ENCODE data around the gene AFTPH. TPM values are rescaled to one million over a fixed set of nuclear protein-coding genes. Genes with fewer than 3 reads are reported as not detected.

Gene AFTPH
- total RNA-seq, 5 donors from 2014 or later (not counting 1 experiment from before 2014, with no cell fraction given): 33.4 to 42.5 (median 37.9) TPM

DNA sequence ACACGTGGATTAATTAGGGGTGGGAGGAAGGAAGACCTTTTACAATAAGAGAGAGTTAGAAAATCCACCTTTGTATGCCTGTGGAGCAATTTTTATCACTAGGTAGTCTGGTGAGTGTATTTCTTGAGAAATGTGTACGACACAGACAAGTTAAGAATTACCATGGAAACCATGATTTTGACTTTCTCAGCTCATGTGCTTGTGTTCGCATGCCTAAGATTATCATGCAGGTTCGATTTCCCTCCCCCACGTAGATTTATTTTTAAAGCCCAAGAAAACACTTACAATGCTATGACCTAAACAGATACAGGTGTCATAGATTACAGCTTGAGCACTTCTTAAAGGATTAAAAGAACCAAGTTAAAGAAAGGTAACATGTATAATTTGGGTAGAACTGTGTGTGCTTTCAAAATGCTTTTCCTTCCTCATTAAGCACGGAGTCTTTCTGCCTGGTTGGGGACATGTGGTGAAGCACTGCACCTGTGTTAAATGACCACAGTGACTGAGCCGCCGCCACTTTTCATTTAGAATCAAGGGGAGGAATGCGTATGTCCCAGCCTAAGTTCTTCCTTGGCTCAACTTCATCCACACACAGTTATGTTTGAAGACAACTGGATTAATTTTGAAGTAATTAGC is 113.0 kb downstream of the AFTPH start:
- ChIA-PET CTCF (interaction anchor here in 1 of 2 donors (0.9 to 1.4 kb wide), 2 partner anchors 9 to 195 kb away, joined by 3 read pairs; no protein-coding TSS in a partner anchor), POLR2A (interaction anchor here in 1 of 2 donors (0.5 to 0.6 kb wide), 2 partner anchors 15 to 53 kb away, joined by 3 to 4 read pairs; no protein-coding TSS in a partner anchor)
- H3K27ac ChIP-seq (ENCODE audit: low read length): peak overlapping the region; percentile 55
- no peaks in the 10 kb centered on the region for H3K9me3 Mint-ChIP-seq
- peaks cover 16% of the 10 kb centered on the region for H3K36me3 Mint-ChIP-seq
- H3K4me3 ChIP-seq (ENCODE audit: control insufficient read depth in 1 of 2, extremely low read depth in 1 of 2, low read length in 1 of 2): no peak overlapping the region
- H3K4me1 ChIP-seq (ENCODE audit: control insufficient read depth in 1 of 2, extremely low read depth in 1 of 2, insufficient read depth in 2 of 2, low read length in 2 of 2): peaks cover 38 to 40% of the 10 kb centered on the region in 2 experiments
- DNase-seq (peak in 2 of 35 experiments; percentile 4 to 34), ATAC-seq (replicated peaks in 1 of 4) (peak; percentile 30 to 72 (median 31))
- WGBS (ENCODE audit: insufficient coverage): 50% methylated on average over 1 of the region's 9 CpGs
- peaks cover 57 to 65% (median 60%) of the 10 kb centered on the region in 3 donors for H3K4me1 Mint-ChIP-seq
- H3K27me3 ChIP-seq (replicated peaks in 1 of 2; ENCODE audit: control insufficient read depth in 2 of 2, extremely low read depth in 1 of 2, insufficient read depth in 2 of 2, low read length in 1 of 2): no peaks in the 10 kb centered on the region
- peak overlapping the region in 2 of 3 donors; percentile 29 to 50 for H3K4me3 Mint-ChIP-seq
- peaks cover 2 to 34% of the 10 kb centered on the region in 2 donors for H3K36me3 ChIP-seq (ENCODE audit: control insufficient read depth in 2 of 2, extremely low read depth in 1 of 2, insufficient read depth in 1 of 2, low read length in 1 of 2)
- H3K27me3 Mint-ChIP-seq: no peaks in the 10 kb centered on the region
- no peaks in the 10 kb centered on the region for H3K9me3 ChIP-seq
- H3K27ac Mint-ChIP-seq: peak overlapping the region; percentile 82 to 90

DNA sequence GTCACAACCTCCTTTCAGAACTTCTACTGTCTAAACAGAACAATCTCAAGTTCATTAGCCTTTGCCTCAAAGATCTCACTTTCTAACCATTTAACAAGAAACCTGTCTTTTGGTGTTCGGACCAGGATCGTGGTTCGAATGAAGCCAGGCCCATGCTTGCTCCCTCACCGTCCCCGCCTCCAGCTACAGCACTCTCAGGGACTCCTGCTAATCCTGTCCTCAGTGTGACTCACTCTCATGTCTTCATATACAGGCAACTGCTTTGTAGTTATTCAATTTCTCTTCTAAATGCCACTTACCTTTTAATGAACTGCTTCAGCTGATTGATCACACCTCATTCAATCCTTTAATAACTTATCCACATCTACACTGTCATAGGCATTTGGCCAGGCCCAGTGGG is 113.8 kb downstream of the AFTPH start:
- H3K36me3 Mint-ChIP-seq: peaks cover 13% of the 10 kb centered on the region
- POLR2A ChIA-PET: no interaction called here
- H3K9me3 ChIP-seq: no peaks in the 10 kb centered on the region
- WGBS (ENCODE audit: insufficient coverage): 92% methylated on average over 5 of the region's 5 CpGs
- H3K36me3 ChIP-seq (ENCODE audit: control insufficient read depth in 2 of 2, extremely low read depth in 1 of 2, insufficient read depth in 1 of 2, low read length in 1 of 2): peaks cover 2 to 34% of the 10 kb centered on the region in 2 donors
- H3K27ac Mint-ChIP-seq: peak overlapping the region; percentile 71 to 90
- peak overlapping the region; percentile 55 for H3K27ac ChIP-seq (ENCODE audit: low read length)
- no peak overlapping the region for H3K4me3 ChIP-seq (ENCODE audit: control insufficient read depth in 1 of 2, extremely low read depth in 1 of 2, low read length in 1 of 2)
- H3K4me1 ChIP-seq (ENCODE audit: control insufficient read depth in 1 of 2, extremely low read depth in 1 of 2, insufficient read depth in 2 of 2, low read length in 2 of 2): peaks cover 41 to 43% of the 10 kb centered on the region in 2 experiments
- peak overlapping the region in 1 of 3 donors; percentile 50 for H3K4me3 Mint-ChIP-seq
- H3K27me3 ChIP-seq (replicated peaks in 1 of 2; ENCODE audit: control insufficient read depth in 2 of 2, extremely low read depth in 1 of 2, insufficient read depth in 2 of 2, low read length in 1 of 2): no peaks in the 10 kb centered on the region
- no peaks in the 10 kb centered on the region for H3K9me3 Mint-ChIP-seq
- peaks cover 62 to 74% (median 66%) of the 10 kb centered on the region in 3 donors for H3K4me1 Mint-ChIP-seq
- ATAC-seq (replicated peaks in 1 of 4): no peak
- CTCF ChIA-PET: interaction anchor here in 1 of 2 donors (1.4 kb wide), 1 partner anchor 8 kb away, joined by 3 read pairs; no protein-coding TSS in a partner anchor
- DNase-seq: no peak
- no peaks in the 10 kb centered on the region for H3K27me3 Mint-ChIP-seq

DNA sequence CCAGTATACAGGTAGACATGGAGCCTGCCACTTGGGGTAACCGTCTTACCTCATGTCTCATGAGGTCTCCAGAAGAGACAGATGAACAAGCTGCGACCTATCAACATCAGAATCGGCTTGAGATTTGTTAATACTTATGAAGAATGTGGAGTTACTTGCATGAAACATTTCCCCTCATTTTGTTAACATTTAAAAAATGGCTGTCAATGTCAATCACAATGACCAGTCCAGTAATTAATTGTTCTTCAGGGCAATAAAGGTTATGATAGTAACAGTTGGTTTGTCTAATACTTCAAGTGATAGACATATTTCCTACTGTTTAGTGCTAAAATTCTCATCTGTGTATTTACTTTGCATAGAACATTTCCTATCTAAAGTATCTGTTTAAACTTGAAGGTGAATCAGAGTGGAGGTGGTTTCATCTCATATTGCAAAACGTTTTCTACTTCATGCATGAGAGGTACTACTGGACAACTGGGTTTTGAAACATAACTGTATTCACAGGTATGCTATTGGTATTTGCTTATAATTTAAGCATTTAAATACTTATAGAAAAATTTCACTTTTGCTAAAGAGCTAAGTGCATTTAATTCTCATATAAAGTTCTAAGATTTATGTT is 114.5 kb downstream of the AFTPH start:
- peaks cover 69 to 80% (median 72%) of the 10 kb centered on the region in 3 donors for H3K4me1 Mint-ChIP-seq
- H3K4me1 ChIP-seq (ENCODE audit: control insufficient read depth in 1 of 2, extremely low read depth in 1 of 2, insufficient read depth in 2 of 2, low read length in 2 of 2): peaks cover 46 to 50% of the 10 kb centered on the region in 2 experiments

DNA sequence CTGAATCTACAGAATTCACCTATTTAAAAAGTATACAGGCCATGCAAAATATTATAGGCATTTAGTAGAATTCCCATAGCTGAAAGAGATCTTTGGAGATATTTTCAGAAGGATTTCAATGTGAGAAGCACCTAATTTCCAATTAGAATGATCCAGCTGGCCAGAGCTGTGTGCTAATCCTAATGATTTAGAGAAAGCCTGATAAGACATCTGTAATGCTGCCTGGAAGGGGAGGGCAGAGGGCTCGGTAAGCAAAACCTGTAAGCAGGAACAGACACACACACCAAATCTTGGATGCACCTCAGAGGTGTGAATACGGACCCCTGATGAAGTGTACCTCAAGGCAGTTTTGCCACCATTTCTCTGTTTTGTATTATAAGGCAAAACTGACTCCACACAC is 115.6 kb downstream of the AFTPH start:
- H3K27ac Mint-ChIP-seq: peak overlapping the region; percentile 27 to 44
- H3K4me1 Mint-ChIP-seq: peaks cover 80 to 90% (median 83%) of the 10 kb centered on the region in 3 donors
- H3K4me1 ChIP-seq (ENCODE audit: control insufficient read depth in 1 of 2, extremely low read depth in 1 of 2, insufficient read depth in 2 of 2, low read length in 2 of 2): peaks cover 52 to 61% of the 10 kb centered on the region in 2 experiments

More for the DNA sequence above, 114.5 kb downstream of the AFTPH start:
- H3K27me3 Mint-ChIP-seq: no peaks in the 10 kb centered on the region
- ATAC-seq (replicated peaks in 1 of 4): no peak
- peak overlapping the region; percentile 71 to 90 for H3K27ac Mint-ChIP-seq
- H3K9me3 Mint-ChIP-seq: no peaks in the 10 kb centered on the region
- WGBS (ENCODE audit: insufficient coverage): 100% methylated on average over 1 of the region's 4 CpGs
- Histone ChIP-seq H3K9me3 (no peaks in the 10 kb centered on the region), H3K4me3 (ENCODE audit: control insufficient read depth in 1 of 2, extremely low read depth in 1 of 2, low read length in 1 of 2) (no peak overlapping the region), H3K27me3 (replicated peaks in 1 of 2; ENCODE audit: control insufficient read depth in 2 of 2, extremely low read depth in 1 of 2, insufficient read depth in 2 of 2, low read length in 1 of 2) (no peaks in the 10 kb centered on the region), H3K36me3 (ENCODE audit: control insufficient read depth in 2 of 2, extremely low read depth in 1 of 2, insufficient read depth in 1 of 2, low read length in 1 of 2) (peaks cover 2 to 28% of the 10 kb centered on the region in 2 donors), H3K27ac (ENCODE audit: low read length) (no peak overlapping the region)
- no peak for DNase-seq
- ChIA-PET POLR2A (no interaction called here), CTCF (interaction anchor here (0.5 to 0.6 kb wide), 4 partner anchors 9 to 201 kb away, joined by 3 to 6 read pairs (median 4); no protein-coding TSS in a partner anchor)
- peaks cover 12% of the 10 kb centered on the region for H3K36me3 Mint-ChIP-seq
- peak overlapping the region in 1 of 3 donors; percentile 50 for H3K4me3 Mint-ChIP-seq

DNA sequence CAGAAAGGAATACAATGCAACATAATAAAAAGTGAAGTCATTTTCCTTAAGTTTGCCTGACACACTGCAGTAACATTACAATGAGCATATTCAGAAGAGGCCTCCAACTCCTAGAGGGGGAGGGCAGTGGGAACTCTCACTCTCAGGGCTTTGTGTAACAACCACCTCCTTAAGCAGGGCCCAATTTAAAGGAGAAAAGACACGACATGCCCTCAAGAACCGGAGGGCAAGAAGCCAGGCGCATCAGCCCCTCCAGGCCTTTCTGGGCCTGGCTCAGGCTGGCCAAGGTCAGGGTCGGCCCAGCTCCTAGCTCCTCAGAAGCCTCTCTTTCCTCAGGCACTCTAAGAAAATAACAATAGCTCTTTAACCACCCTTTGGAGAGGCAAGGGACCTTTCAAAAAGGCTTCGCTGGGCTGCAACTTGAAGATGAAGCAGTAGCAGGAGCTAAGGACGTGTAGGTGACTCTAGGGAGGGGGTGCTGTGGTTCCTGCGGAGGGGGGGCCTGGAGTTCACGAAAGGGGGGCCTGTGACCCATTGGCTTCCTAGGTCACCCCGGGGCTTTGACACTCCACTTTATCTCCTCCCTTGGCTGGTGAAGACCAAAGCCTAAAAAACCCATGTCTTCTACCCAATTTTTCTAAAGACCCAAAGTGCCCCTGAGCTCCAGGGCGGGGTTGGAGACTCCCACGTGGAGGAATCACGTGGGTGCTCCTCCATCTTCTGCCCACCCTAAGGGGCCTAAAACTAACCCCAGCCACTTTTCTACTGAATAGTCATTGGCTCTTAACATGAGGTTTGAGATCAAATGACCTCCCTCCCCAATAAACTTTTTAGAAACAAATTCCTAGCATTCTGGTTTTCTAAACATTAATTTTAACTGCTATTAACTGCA is 116.3 kb downstream of the AFTPH start:
- peaks cover 2 to 12% of the 10 kb centered on the region in 2 donors for H3K36me3 ChIP-seq (ENCODE audit: control insufficient read depth in 2 of 2, extremely low read depth in 1 of 2, insufficient read depth in 1 of 2, low read length in 1 of 2)
- peaks cover 57 to 64% of the 10 kb centered on the region in 2 experiments for H3K4me1 ChIP-seq (ENCODE audit: control insufficient read depth in 1 of 2, extremely low read depth in 1 of 2, insufficient read depth in 2 of 2, low read length in 2 of 2)
- DNase-seq (peak in 1 of 35 experiments; percentile 8), ATAC-seq (replicated peaks in 1 of 4) (no peak)
- Mint-ChIP-seq H3K36me3 (peaks cover 10% of the 10 kb centered on the region), H3K27me3 (no peaks in the 10 kb centered on the region), H3K9me3 (no peaks in the 10 kb centered on the region), H3K4me3 (peak overlapping the region in 1 of 3 donors; percentile 33), H3K4me1 (peaks cover 87 to 96% (median 90%) of the 10 kb centered on the region in 3 donors), H3K27ac (peak overlapping the region in 1 of 2 donors; percentile 44)
- ChIA-PET CTCF (interaction anchor here (0.6 to 1.8 kb wide), 5 partner anchors 9 to 849 kb away, joined by 3 to 7 read pairs (median 4); no protein-coding TSS in a partner anchor), POLR2A (interaction anchor here in 1 of 2 donors (0.6 kb wide), 1 partner anchor 221 kb away, joined by 3 read pairs; no protein-coding TSS in a partner anchor)
- no peaks in the 10 kb centered on the region for H3K9me3 ChIP-seq
- H3K27me3 ChIP-seq (replicated peaks in 1 of 2; ENCODE audit: control insufficient read depth in 2 of 2, extremely low read depth in 1 of 2, insufficient read depth in 2 of 2, low read length in 1 of 2): no peaks in the 10 kb centered on the region
- 90% methylated on average over 2 of the region's 12 CpGs for WGBS (ENCODE audit: insufficient coverage)
- H3K27ac ChIP-seq (ENCODE audit: low read length): no peak overlapping the region
- no peak overlapping the region for H3K4me3 ChIP-seq (ENCODE audit: control insufficient read depth in 1 of 2, extremely low read depth in 1 of 2, low read length in 1 of 2)

More for the DNA sequence above, 115.6 kb downstream of the AFTPH start:
- peaks cover 2 to 19% of the 10 kb centered on the region in 2 donors for H3K36me3 ChIP-seq (ENCODE audit: control insufficient read depth in 2 of 2, extremely low read depth in 1 of 2, insufficient read depth in 1 of 2, low read length in 1 of 2)
- peak in 1 of 35 experiments; percentile 2 for DNase-seq
- H3K27ac ChIP-seq (ENCODE audit: low read length): no peak overlapping the region
- no peaks in the 10 kb centered on the region for H3K9me3 ChIP-seq
- ChIA-PET POLR2A (interaction anchor here in 1 of 2 donors (0.6 kb wide), 1 partner anchor 222 kb away, joined by 3 read pairs; no protein-coding TSS in a partner anchor), CTCF (interaction anchor here (0.5 to 1.8 kb wide), 4 partner anchors 12 to 199 kb away, joined by 3 to 7 read pairs (median 4); no protein-coding TSS in a partner anchor)
- H3K27me3 ChIP-seq (replicated peaks in 1 of 2; ENCODE audit: control insufficient read depth in 2 of 2, extremely low read depth in 1 of 2, insufficient read depth in 2 of 2, low read length in 1 of 2): no peaks in the 10 kb centered on the region
- H3K4me3 ChIP-seq (ENCODE audit: control insufficient read depth in 1 of 2, extremely low read depth in 1 of 2, low read length in 1 of 2): no peak overlapping the region
- Mint-ChIP-seq H3K9me3 (no peaks in the 10 kb centered on the region), H3K4me3 (peak overlapping the region in 1 of 3 donors; percentile 25), H3K36me3 (peaks cover 10% of the 10 kb centered on the region), H3K27me3 (no peaks in the 10 kb centered on the region)
- no peak for ATAC-seq (replicated peaks in 1 of 4)
- no CpG with 5 or more reads among the region's 2 CpGs for WGBS (ENCODE audit: insufficient coverage)

Data from T-cell (primary cell).